ENCODE results near the gene MOCOS. TPM values are rescaled to one million over a fixed set of nuclear protein-coding genes. Genes with fewer than 3 reads are reported as not detected.

Gene MOCOS
- polyA plus RNA-seq: not detected

- Mint-ChIP-seq H3K4me1 (peaks cover 7 to 14% of the 10 kb centered on the region in 2 donors), H3K4me3 (peak within 1 kb of the TSS; percentile 79 to 89 (median 85)), H3K27ac (no peak within 1 kb of the TSS), H3K36me3 (no peaks in the 10 kb centered on the region), H3K27me3 (ENCODE audit: low read depth in 3 of 3) (peaks cover 0 to 13% (median 10%) of the 10 kb centered on the region in 3 donors), H3K9me3 (no peaks in the 10 kb centered on the region)
- peak; percentile 36 to 40 (median 39) for DNase-seq
Measured at GRCh38 chr18:36187193-36187825, at the start of gene MOCOS. Gene MOCOS (plus strand): TSS chr18:36187497. CDS start chr18:36187540, 43 bp downstream.

GRCh38 chr18:36139245-36139644, 48.1 kb upstream of the MOCOS start:
- H3K27me3 Mint-ChIP-seq (ENCODE audit: low read depth in 3 of 3): no peaks in the 10 kb centered on the region
- DNase-seq: no peak
- no peaks in the 10 kb centered on the region for H3K9me3 Mint-ChIP-seq
- H3K27ac Mint-ChIP-seq: no peak overlapping the region
- H3K36me3 Mint-ChIP-seq: peaks cover 18 to 53% (median 24%) of the 10 kb centered on the region in 3 donors
- peaks cover 0 to 29% of the 10 kb centered on the region in 2 donors for H3K4me1 Mint-ChIP-seq
- no peak overlapping the region for H3K4me3 Mint-ChIP-seq

GRCh38 chr18:36141576-36141975, 45.7 kb upstream of the MOCOS start:
- H3K9me3 Mint-ChIP-seq: no peaks in the 10 kb centered on the region
- peaks cover 0 to 2% (median 0%) of the 10 kb centered on the region in 3 donors for H3K27me3 Mint-ChIP-seq (ENCODE audit: low read depth in 3 of 3)
- H3K4me3 Mint-ChIP-seq: no peak overlapping the region
- H3K4me1 Mint-ChIP-seq: peaks cover 0 to 15% of the 10 kb centered on the region in 2 donors
- DNase-seq: no peak
- no peak overlapping the region for H3K27ac Mint-ChIP-seq
- peaks cover 14 to 55% (median 34%) of the 10 kb centered on the region in 3 donors for H3K36me3 Mint-ChIP-seq

GRCh38 chr18:36142751-36143150, 44.5 kb upstream of the MOCOS start:
- no peak for DNase-seq
- Mint-ChIP-seq H3K36me3 (peaks cover 14 to 52% (median 34%) of the 10 kb centered on the region in 3 donors), H3K4me3 (no peak overlapping the region), H3K9me3 (no peaks in the 10 kb centered on the region), H3K27ac (no peak overlapping the region), H3K4me1 (peaks cover 0 to 8% of the 10 kb centered on the region in 2 donors), H3K27me3 (ENCODE audit: low read depth in 3 of 3) (peaks cover 0 to 2% (median 0%) of the 10 kb centered on the region in 3 donors)

GRCh38 chr18:36143391-36143790, 43.9 kb upstream of the MOCOS start:
- DNase-seq: no peak
- H3K27me3 Mint-ChIP-seq (ENCODE audit: low read depth in 3 of 3): peaks cover 0 to 2% (median 2%) of the 10 kb centered on the region in 3 donors
- no peak overlapping the region for H3K27ac Mint-ChIP-seq
- no peaks in the 10 kb centered on the region for H3K9me3 Mint-ChIP-seq
- no peak overlapping the region for H3K4me3 Mint-ChIP-seq
- peaks cover 11 to 51% (median 34%) of the 10 kb centered on the region in 3 donors for H3K36me3 Mint-ChIP-seq
- H3K4me1 Mint-ChIP-seq: peaks cover 0 to 8% of the 10 kb centered on the region in 2 donors

- DNase-seq: no peak
- Mint-ChIP-seq H3K27me3 (ENCODE audit: low read depth in 3 of 3) (peaks cover 0 to 2% (median 2%) of the 10 kb centered on the region in 3 donors), H3K27ac (peak overlapping the region in 1 of 6 donors; percentile 8), H3K9me3 (no peaks in the 10 kb centered on the region), H3K4me3 (no peak overlapping the region), H3K4me1 (peaks cover 0 to 4% of the 10 kb centered on the region in 2 donors), H3K36me3 (peaks cover 11 to 50% (median 42%) of the 10 kb centered on the region in 3 donors)
Measured at GRCh38 chr18:36149514-36150289, 37.6 kb upstream of the MOCOS start.

GRCh38 chr18:36152781-36153180, 34.5 kb upstream of the MOCOS start:
- H3K4me3 Mint-ChIP-seq: no peak overlapping the region
- peaks cover 20 to 50% (median 48%) of the 10 kb centered on the region in 3 donors for H3K36me3 Mint-ChIP-seq
- no peaks in the 10 kb centered on the region for H3K9me3 Mint-ChIP-seq
- H3K4me1 Mint-ChIP-seq: peaks cover 4 to 6% of the 10 kb centered on the region in 2 donors
- no peak for DNase-seq
- peaks cover 0 to 2% (median 0%) of the 10 kb centered on the region in 3 donors for H3K27me3 Mint-ChIP-seq (ENCODE audit: low read depth in 3 of 3)
- no peak overlapping the region for H3K27ac Mint-ChIP-seq

- no peaks in the 10 kb centered on the region for H3K9me3 Mint-ChIP-seq
- no peak for DNase-seq
- no peak overlapping the region for H3K27ac Mint-ChIP-seq
- H3K27me3 Mint-ChIP-seq (ENCODE audit: low read depth in 3 of 3): peaks cover 0 to under 1% (median 0%) of the 10 kb centered on the region in 3 donors
- peaks cover 20 to 48% (median 48%) of the 10 kb centered on the region in 3 donors for H3K36me3 Mint-ChIP-seq
- H3K4me3 Mint-ChIP-seq: no peak overlapping the region
- peaks cover 4 to 8% of the 10 kb centered on the region in 2 donors for H3K4me1 Mint-ChIP-seq
Measured at GRCh38 chr18:36153203-36153602, 34.1 kb upstream of the MOCOS start.

- H3K4me1 Mint-ChIP-seq: peaks cover 4 to 12% of the 10 kb centered on the region in 2 donors
- no peak for DNase-seq
- H3K4me3 Mint-ChIP-seq: no peak overlapping the region
- peaks cover 20 to 49% (median 48%) of the 10 kb centered on the region in 3 donors for H3K36me3 Mint-ChIP-seq
- H3K27ac Mint-ChIP-seq: no peak overlapping the region
- peaks cover 0 to 2% (median 0%) of the 10 kb centered on the region in 3 donors for H3K27me3 Mint-ChIP-seq (ENCODE audit: low read depth in 3 of 3)
- no peaks in the 10 kb centered on the region for H3K9me3 Mint-ChIP-seq
Measured at GRCh38 chr18:36153771-36154170, 33.5 kb upstream of the MOCOS start.

GRCh38 chr18:36155851-36156757, 31.2 kb upstream of the MOCOS start:
- Mint-ChIP-seq H3K27me3 (ENCODE audit: low read depth in 3 of 3) (peaks cover 0 to 2% (median 0%) of the 10 kb centered on the region in 3 donors), H3K27ac (no peak overlapping the region), H3K4me3 (no peak overlapping the region), H3K36me3 (peaks cover 27 to 50% (median 49%) of the 10 kb centered on the region in 3 donors), H3K9me3 (no peaks in the 10 kb centered on the region), H3K4me1 (peaks cover 5 to 12% of the 10 kb centered on the region in 2 donors)
- DNase-seq: no peak

GRCh38 chr18:36157441-36157840, 29.9 kb upstream of the MOCOS start:
- H3K9me3 Mint-ChIP-seq: no peaks in the 10 kb centered on the region
- H3K36me3 Mint-ChIP-seq: peaks cover 31 to 54% (median 48%) of the 10 kb centered on the region in 3 donors
- H3K4me1 Mint-ChIP-seq: peaks cover 6 to 12% of the 10 kb centered on the region in 2 donors
- peaks cover 0 to 2% (median 0%) of the 10 kb centered on the region in 3 donors for H3K27me3 Mint-ChIP-seq (ENCODE audit: low read depth in 3 of 3)
- no peak overlapping the region for H3K4me3 Mint-ChIP-seq
- no peak for DNase-seq
- H3K27ac Mint-ChIP-seq: peak overlapping the region in 1 of 6 donors; percentile 7

- H3K36me3 Mint-ChIP-seq: peaks cover 29 to 47% (median 46%) of the 10 kb centered on the region in 3 donors
- H3K4me1 Mint-ChIP-seq: peaks cover 6 to 12% of the 10 kb centered on the region in 2 donors
- peaks cover 0 to 2% (median 0%) of the 10 kb centered on the region in 3 donors for H3K27me3 Mint-ChIP-seq (ENCODE audit: low read depth in 3 of 3)
- H3K27ac Mint-ChIP-seq: peak overlapping the region in 5 of 6 donors; percentile 15 to 68 (median 65)
- no peaks in the 10 kb centered on the region for H3K9me3 Mint-ChIP-seq
- no peak overlapping the region for H3K4me3 Mint-ChIP-seq
- DNase-seq: no peak
Measured at GRCh38 chr18:36158266-36158867, 28.9 kb upstream of the MOCOS start.

GRCh38 chr18:36160959-36161371, 26.3 kb upstream of the MOCOS start:
- Mint-ChIP-seq H3K27ac (no peak overlapping the region), H3K9me3 (no peaks in the 10 kb centered on the region), H3K4me1 (peaks cover 6 to 12% of the 10 kb centered on the region in 2 donors), H3K4me3 (no peak overlapping the region), H3K36me3 (peaks cover 24 to 54% (median 35%) of the 10 kb centered on the region in 3 donors), H3K27me3 (ENCODE audit: low read depth in 3 of 3) (peaks cover 0 to 3% (median 2%) of the 10 kb centered on the region in 3 donors)
- no peak for DNase-seq

Measured in immature natural killer cell (primary cell).